GM18861 (cell line): Measurements from ENCODE around the gene CDK10.

Experiments used
- ATAC-seq: cut with Tn5 transposase; IDR thresholded peaks from one replicate; pipeline ENCODE4 v1.9.1; 2021; ENCODE audit not compliant: unreplicated experiment

The CDK10 gene

DNA sequence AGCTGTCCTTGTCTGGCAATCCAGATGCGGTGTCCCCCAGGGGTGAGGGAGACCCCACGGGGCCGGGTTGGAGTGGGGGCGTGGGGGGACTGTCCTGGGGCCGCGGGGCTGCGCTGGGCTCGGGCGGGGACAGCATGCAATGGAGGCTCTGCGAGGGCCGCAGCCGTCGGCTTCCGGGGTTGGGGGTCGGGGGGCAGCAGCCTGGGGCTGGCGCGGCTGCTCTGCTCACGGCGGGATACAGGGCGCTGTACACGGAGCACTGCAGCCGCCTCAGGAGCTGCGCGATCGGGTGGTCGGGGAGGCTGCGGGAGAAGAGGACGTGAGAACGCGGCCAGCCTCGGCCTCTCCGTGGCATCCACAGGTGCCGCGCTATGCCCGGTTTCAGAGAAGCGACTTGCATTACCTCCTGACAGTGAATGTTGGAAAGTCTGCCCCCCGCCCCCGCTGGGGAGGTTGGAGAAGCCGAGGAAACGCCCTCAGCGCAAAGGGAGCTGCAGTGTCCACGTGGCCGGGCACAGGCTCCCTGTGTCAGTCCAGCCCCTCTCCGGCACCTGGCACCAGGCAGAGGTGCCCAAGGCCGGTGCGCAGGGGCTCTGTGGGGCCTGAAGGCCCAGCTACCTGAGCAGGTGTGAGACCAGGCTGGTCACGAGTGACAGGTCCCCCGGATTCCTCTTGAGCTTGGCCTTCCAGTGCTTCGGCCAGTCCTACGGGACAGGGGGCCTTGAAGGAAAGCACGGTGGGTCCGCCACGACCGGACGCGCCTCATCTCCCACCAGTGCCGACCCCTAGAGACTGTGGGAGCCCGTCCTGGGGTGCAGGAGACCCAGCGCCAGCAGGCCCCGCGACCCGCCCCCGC, 24.4 kb downstream of the CDK10 start:
- no peak for ATAC-seq

DNA sequence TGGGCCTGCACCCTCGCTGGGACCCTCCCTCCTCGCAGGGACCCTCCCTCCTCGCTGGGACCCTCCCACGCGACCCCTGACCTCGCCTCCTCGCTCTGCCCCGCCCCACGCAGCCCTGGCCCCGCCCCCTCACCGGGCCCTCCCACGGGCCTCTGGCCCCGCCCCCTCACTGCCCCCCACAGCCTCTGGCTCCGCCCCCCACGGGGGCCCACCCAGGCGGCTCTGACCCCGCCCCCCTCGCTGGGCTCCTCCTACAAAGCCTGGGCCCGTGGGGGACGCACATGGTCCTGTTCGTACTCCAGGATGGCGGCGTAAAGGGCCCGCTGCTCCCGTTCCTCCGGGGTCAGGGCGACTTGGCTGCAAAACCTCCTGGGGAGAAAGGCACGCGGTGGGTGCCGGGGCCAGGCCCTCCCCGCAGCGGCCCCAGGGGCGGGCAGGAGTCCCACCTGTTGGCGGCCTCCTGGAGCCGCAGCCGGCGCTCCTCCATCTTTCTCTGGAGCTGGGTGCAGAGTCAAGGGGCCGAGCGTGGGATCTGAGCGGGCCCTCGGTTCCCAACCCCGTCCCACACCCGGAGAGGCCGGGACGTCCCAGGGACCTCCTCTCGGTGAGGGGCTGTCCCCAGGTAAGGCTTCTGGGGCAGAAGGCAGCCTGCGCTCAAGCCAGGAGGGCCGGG, 25.2 kb downstream of the CDK10 start:
- ATAC-seq = no peak

DNA sequence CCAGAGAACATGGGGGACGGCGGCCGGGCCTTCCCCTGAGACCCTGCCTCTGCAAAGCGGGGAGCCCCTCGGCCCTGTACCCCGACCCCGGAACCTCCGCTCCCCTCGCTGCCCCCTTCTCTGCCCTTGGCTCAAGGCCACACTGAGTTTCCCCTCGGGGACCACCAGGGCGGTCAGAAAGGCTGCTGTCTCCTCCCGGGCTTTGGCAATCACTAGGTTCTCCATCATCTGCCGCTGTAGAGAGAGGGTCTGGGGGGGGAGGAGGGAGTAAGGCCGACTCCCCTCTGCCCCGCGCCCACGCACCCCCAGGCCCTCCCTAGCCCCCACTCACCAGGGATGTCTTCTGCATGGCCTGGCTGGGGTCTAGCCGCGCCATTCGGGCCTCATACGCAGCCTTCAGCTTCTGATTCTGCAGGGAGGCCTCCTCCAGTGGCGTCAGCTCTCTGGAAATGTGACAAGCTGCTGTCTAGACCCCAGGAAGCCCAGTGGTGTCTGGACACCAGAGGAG, 25.8 kb downstream of the CDK10 start:
- ATAC-seq = no peak

DNA sequence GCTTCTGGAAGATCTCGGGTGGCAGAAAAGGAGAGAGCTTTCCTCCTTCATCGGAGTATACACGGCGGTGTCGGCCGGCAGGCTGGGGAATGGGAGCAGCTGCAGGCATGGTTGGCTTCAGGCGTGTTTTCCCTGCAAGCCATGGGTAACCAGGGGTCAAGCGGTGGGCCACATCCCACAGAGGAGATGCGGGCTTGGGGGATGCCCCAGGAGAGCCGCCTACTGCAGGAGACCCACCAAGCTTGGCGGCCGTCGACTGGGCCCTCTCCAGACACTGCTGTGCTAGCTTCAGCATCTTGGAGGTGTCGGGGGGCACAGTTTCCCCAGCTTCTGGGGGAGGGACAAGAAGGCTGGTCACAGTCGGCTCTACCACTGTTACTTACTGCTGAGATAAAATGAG, 30.0 kb downstream of the CDK10 start:
- ATAC-seq = no peak

DNA sequence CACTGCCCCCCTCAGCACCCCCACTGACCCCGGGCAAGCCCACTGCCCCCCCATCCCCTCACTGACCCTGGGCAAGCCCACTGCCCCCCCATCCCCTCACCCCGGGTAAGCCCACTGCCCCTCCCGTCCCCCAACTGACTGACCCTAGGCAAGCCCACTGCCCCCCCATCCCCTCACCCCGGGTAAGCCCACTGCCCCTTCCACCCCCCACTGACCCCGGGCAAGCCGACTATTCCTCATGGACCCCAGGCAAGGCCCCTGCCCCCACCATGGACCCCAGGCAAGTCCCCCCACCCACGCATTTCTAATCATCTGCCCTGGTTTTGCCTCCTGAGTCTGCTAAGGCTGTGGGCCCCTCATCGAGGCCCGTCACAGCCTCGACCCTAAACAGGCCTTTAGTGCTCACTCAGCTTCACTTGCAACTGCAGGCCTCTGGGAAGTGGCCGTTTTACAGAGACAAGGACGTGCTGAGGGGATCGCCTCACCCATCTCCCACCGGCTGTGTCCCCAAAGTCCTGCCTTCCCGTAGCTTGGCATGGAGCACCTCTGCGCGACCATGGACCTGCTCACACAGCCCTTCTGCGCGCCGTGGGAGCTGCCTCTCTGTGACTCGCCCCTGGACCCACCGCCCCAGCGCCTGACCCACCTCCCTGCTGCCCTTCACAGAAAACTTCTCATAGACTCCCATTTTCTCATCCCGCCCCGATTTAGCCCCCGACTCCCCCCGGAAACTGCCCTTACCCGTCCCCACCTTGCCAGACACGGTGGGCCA, 30.6 kb downstream of the CDK10 start:
- no peak for ATAC-seq

DNA sequence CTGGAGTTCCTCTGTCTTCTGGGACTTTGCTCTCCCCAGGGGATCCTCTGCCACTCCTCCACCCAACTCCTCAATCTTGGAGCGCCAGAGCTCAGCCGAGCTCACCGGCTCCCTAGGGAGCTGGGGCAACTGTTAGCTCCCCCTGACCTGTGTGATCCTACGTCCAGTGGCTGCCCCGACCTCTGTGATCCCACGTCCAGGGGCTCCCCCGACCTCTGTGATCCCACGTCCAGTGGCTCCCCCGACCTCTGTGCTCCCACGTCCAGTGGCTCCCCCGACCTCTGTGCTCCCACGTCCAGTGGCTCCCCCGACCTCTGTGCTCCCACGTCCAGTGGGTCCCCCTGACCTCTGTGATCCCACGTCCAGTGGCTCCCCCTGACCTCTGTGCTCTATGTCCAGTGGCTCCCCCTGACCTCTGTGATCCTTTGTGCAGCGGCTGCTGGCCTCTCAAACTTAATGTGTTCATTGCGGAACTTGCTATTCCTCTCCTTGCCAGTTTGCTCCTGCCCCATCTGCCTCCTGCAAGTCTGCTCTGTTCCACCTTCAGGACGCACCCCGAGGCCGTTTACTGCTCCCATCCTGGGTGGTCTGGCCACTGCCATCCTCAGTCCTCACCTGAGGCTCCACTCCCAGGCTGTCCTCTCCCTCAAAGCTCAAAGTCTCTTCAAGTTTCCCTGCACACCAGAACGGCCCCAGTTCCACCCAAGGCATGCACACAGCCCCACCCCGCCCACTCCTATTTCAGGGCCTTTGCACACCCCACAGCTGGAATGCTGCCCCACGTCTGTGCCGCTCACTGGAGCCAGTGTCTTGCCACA, 31.4 kb downstream of the CDK10 start:
- ATAC-seq = no peak

DNA sequence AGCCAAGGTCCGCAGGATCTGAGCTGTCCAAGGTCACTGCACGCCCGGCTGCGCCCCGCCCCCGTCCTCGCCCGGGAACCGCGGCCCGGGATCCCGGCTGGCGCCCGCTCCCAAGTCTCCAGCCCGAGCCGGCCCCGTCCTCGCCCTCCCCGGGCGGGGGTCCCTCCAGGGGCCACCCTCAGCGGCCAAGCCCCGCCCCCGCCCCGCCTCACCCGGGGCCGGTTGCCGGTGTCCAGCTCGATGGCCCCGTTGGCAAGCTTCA, 34.0 kb downstream of the CDK10 start:
- ATAC-seq = no peak

DNA sequence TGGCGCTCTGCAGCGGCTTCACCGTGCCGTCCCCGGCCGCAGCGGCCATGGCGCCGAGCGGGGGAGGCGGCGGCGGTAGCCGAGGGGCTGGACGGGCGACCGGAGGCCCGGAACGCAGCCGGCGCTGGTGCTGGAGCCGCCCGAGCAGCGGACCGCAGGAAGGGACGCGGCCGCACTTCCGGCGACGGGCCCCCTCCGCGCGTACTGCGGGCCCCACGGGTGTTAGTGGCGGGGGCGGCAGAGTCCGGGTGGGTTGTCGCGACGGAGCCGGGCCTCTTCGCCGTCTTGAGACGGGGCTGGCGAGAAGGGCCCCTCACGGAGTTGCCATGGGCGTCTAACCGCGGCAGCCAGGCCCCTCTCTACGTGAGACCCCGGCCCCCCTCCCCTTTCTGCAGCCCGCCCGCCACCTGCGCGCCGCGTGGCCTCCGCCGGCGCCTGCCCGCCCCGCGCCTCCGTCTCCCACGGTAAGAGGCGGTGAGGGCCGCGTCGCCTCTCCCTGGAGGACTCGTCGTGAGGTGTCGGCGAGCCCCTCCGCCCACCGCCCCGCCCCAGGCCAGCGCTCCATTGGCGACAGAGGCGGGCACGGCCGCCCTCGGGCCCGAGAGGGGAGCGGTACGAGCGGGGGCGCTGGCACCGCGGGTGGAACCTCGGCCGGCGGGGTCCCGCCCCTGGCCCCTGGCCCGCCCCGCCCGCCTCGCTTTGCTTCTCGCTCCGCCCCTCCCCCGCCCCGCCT, 34.5 kb downstream of the CDK10 start, which contains the start of the genes VPS9D1 and ZNF276:
Gene VPS9D1 (minus strand): TSS at position 86 of the 733 bp plus-strand sequence. CDS start 37 bp downstream, at position 49.
Gene ZNF276 (plus strand): TSS at position 725 of the 733 bp plus-strand sequence. CDS start 104 bp downstream, outside the sequence.
- peak; percentile 32 for ATAC-seq

DNA sequence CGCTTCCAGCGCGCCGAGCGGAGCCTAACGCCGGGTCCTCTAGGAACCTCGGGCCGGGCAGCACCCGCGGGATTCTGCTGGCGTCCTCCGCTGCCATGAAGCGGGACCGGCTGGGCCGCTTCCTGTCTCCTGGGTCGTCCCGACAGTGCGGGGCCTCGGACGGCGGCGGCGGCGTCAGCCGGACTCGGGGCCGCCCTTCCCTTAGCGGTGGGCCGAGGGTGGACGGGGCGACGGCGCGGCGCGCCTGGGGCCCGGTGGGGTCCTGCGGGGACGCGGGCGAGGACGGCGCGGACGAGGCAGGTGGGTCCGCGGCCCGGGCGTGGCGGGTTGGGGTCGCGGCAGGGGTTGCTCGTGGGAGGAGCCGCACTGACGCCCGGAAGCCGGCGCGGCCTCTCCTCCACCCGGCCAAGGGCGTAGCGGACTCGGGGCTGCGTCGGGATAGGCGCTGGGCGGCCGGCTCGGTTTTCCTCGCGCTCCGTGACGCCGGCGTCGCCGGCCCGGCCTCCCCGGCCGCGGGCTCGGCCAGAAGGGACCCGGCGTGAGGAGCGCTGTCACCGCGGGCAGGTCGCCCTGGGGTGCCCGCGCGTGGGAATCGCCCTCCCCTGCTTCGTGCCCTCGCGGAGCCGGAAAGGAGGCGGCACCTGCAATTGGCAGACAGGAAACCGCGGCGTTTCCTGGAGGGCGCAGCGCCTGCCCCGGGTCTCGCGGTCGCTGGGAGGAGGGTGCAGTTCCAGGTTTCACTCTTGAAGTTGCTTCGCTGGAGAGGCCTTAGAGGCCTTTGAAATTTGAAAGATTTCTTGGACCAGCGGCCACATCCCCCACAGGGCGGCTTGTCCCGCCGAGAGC, 35.3 kb downstream of the CDK10 start:
- ATAC-seq = peak; percentile 24

DNA sequence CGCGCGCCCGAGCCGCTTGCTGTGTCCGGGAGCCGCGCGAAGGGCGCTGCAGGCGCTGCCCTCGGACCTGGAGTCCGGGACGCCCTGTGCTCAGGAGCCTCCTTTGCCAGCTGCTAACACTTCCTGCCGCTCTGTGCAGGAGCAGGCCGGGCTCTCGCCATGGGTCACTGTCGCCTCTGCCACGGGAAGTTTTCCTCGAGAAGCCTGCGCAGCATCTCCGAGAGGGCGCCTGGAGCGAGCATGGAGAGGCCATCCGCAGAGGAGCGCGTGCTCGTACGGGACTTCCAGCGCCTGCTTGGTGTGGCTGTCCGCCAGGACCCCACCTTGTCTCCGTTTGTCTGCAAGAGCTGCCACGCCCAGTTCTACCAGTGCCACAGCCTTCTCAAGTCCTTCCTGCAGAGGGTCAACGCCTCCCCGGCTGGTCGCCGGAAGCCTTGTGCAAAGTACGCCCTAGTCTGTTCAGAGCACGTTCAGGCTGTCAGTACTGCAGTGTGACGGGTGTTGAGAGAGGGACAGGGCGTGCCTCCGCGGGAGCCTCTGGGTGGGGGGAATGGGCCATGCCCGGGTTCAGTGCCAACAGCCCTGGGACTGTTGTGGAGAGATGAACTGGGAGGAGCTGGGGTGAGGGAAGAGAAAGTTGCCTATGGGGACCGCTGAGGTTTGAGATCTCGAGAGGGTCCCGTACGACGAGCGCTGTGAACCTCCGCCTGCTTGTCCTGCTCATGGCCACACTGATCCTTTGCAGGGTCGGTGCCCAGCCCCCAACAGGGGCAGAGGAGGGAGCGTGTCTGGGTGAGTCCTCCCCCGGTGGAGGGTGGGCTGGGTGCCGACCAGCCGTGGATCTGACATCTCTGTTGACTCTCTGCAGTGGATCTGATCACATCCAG, 36.1 kb downstream of the CDK10 start:
- peak; percentile 11 for ATAC-seq

DNA sequence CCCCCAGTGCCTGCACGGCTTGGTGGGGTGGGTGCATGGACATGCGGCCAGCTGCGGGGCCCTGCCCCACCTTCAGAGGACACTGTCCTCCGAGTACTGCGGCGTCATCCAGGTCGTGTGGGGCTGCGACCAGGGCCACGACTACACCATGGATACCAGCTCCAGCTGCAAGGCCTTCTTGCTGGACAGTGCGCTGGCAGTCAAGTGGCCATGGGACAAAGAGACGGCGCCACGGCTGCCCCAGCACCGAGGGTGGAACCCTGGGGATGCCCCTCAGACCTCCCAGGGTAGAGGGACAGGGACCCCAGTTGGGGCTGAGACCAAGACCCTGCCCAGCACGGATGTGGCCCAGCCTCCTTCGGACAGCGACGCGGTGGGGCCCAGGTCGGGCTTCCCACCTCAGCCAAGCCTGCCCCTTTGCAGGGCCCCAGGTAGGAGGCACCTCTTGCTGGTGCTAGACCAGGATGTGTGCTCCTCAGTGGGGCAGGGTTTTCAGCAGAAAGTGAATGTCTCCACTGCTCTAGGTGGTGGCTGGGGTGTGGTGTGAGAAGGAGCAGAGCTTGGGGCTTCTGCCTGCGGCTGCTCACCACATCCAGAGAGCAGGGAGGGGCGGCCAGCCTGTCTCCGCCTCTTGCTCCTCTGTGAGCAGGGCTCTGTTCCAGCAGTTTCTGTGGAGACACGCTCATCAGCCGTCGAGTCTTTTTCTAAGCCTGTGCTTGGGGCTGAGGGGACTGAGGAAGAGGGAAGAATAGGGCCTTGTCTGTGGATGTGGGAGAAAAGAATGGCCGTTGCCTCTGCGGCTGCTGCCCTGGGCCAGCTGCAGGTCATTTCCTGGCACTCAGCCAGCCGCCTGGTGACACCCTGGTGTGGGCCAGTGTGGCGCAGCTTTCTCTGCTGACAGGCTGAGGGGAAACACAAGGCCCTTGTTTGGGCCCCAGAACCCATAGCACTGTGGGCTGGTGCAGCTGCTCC, 37.1 kb downstream of the CDK10 start:
- ATAC-seq = no peak

DNA sequence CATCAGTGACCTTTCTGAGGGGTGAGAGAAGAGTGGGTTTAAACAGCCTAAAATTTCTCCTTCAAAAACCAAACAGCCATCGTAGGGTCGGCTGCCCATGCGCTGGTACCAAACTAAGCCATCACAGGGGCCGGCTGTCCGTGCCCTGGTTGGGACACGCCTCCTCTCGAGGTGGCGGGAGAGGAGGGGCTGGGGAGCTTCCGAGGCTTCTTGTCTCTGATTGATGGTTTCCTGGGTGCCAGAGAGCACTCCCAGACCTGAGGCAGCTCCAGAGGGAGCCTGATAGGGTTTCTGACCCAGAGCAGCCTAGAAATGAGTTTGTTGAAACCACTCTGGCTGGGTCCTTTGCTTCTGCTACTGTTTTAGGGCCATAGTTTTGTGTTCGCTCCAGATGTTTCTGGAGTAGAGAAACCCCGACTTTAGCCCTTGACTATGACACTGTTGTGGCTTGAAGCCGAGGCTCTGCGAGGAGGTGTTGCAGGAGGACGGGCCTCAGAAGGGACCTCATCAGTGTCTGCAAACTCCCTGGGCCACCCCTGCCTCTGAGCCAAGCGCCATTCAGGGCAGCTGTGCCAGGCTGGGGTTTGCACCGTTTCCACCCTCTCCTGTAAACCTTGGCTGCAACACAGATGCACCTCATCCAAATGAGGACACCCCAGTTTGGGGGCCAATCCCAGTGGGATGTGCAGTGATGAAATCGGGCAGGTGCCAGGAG, 41.1 kb downstream of the CDK10 start:
- no peak for ATAC-seq

DNA sequence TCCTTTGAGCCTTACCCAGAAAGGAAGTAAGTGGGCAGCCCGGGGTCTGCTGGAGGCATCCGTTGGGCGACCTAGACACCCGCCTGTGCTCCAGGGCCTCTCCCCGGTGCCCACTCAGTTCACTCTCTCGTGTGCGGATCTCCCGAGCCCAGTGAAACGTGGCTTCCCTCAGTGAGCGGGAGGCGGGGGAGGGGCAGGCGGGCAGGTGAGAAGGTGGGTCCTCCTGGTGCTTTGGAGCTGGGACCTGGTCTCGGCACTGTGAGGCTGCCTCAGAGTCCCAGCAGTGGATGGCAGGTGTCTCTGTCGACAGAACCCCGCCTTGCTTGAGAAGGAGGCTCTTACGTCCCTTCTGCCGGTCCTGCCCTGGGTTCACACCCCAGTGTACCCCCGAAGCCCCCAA, 42.8 kb downstream of the CDK10 start:
- ATAC-seq = no peak

DNA sequence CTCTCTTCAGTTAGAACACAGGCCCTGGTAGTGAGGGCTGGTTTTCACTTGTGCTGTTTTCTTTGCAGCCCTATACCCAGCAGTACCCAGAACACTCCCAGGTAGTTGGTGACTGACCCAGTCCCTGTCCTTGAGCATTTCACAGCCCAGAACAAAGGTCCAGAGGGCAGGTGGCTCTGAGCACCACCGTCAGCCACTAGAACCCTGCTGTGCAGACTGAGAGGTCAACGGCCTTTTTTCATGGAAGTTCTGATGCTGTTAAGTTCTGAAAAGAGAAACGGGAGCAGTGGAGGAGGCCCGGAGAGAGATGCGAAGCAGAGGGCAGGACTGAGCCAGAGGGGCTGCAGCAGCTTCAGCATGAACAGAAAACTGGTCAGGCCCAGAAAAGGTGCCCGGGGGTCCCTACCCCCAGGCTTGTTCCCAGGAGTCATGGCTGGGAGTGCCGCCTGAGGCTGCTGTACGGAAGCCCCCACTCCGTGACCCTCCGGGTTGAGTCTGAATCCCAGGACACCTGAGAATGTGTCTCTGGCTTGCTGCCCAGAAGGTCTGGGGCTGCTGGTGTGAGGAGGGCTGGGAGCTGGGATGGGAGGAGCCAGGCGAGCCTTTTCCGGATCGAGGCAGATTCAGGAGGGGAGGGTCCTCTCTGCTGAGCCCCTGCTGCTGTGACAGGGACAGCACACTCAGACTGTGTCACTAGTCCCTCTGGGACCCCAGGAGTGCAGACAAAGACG, 43.5 kb downstream of the CDK10 start:
- ATAC-seq = no peak

DNA sequence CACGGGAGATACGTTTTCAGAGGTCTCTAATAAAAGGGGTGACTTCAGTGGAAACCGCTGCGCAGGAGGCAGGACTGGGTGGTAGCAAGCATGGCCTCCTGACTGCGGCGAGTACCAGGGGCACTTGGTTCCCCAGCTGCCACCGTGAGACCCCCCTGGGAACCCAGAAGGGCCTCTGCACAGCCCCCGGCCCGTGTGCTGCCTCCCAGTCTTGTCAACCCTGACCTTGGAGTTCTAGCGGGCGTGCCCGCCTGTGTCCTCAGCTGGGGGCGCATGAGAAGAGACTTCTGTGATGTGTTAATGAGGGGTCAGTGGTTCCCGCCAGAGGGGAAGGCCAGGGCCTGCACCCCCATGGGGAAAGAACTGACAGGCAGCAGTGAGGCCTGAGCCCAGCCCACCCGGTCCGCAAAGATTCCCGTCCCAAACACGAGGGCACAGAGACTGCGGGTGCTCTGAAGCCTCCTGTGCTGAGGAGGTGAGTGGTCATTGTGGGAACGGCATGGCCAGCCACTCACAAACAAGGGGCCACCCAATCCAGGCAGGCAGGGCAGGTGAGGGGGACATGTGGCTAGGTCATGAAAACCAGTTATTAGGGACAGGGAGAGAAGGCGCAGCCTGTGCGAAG, 44.2 kb downstream of the CDK10 start:
- ATAC-seq = no peak
